HEK293T (cell line): ENCODE measurements around the gene ESRRG.
A peak's percentile ranks its signal among the peaks of the same experiment; 100 is the strongest.

Experiments used
- CTCF ChIA-PET: fragments of 350-600 bp; formaldehyde crosslinking; extraction: SDS; loops from one replicate; lab custom pipeline; 2021; ENCODE audit warnings: antibody characterized with exemption, inconsistent platforms; lab: Yijun Ruan, JAX
- POLR2A ChIA-PET: fragments of 350-600 bp; formaldehyde crosslinking; extraction: SDS; loops from one replicate; lab custom pipeline; 2020; ENCODE audit warnings: antibody characterized with exemption, inconsistent platforms; lab: Yijun Ruan, JAX
- DNase-seq: peaks from one replicate; pipeline ENCODE4 v3.0.0; 2012; ENCODE audit warnings: mixed read lengths; ENCODE audit errors: extremely low spot score
- ARNT ChIP-seq: fragments of 450-650 bp; IDR thresholded peaks from 2 replicates; pipeline ENCODE4 v1.6.1; 2017; ENCODE audit warnings: mild to moderate bottlenecking
- BHLHE40 ChIP-seq: fragments of 450-650 bp; IDR thresholded peaks from 2 replicates; pipeline ENCODE4 v1.6.1; 2016; ENCODE audit warnings: mild to moderate bottlenecking, moderate library complexity, borderline replicate concordance
- CTBP1 ChIP-seq: fragments of 450-650 bp; IDR thresholded peaks from 2 replicates; pipeline ENCODE4 v1.6.1; 2016; ENCODE audit warnings: borderline replicate concordance
- ELF4 ChIP-seq: fragments of 450-650 bp; IDR thresholded peaks from 2 replicates; pipeline ENCODE4 v1.6.1; 2017; ENCODE audit warnings: antibody characterized with exemption
- FOXA1 ChIP-seq: fragments of 450-650 bp; IDR thresholded peaks from 2 replicates; pipeline ENCODE4 v1.6.1; 2016; ENCODE audit warnings: mild to moderate bottlenecking
- FOXK2 ChIP-seq: fragments of 450-650 bp; IDR thresholded peaks from 2 replicates; pipeline ENCODE4 v1.6.1; 2016; ENCODE audit warnings: mild to moderate bottlenecking
- FOXM1 ChIP-seq: fragments of 450-650 bp; IDR thresholded peaks from 2 replicates; pipeline ENCODE4 v1.6.1; 2017; ENCODE audit warnings: mild to moderate bottlenecking, borderline replicate concordance
- HDGF ChIP-seq: fragments of 450-650 bp; IDR thresholded peaks from 2 replicates; pipeline ENCODE4 v1.6.1; 2017; ENCODE audit warnings: antibody characterized with exemption, borderline replicate concordance
- L3MBTL2 ChIP-seq: fragments of 450-650 bp; conservative IDR thresholded peaks from 2 replicates; pipeline ENCODE4 v1.6.1; 2016; ENCODE audit warnings: mild to moderate bottlenecking
- LEF1 ChIP-seq: fragments of 450-650 bp; IDR thresholded peaks from 2 replicates; pipeline ENCODE4 v1.6.1; 2017; ENCODE audit warnings: mild to moderate bottlenecking, borderline replicate concordance
- NFRKB ChIP-seq: fragments of 450-650 bp; IDR thresholded peaks from 2 replicates; pipeline ENCODE4 v1.6.1; 2016; ENCODE audit warnings: mild to moderate bottlenecking, moderate library complexity
- PKNOX1 ChIP-seq: fragments of 450-650 bp; IDR thresholded peaks from 2 replicates; pipeline ENCODE4 v1.6.1; 2016
- SP1 ChIP-seq: fragments of 450-650 bp; IDR thresholded peaks from 2 replicates; pipeline ENCODE4 v1.6.1; 2017
- SUZ12 ChIP-seq: fragments of 450-650 bp; IDR thresholded peaks from 2 replicates; pipeline ENCODE4 v1.6.1; 2016; ENCODE audit warnings: mild to moderate bottlenecking
- TARDBP ChIP-seq: fragments of 450-650 bp; IDR thresholded peaks from 2 replicates; pipeline ENCODE4 v1.6.1; 2016
- ZNF384 ChIP-seq: fragments of 450-650 bp; IDR thresholded peaks from 2 replicates; pipeline ENCODE4 v1.6.1; 2016

ESRRG gene

GRCh38 chr1:216461466-216461865, 261.8 kb downstream of the ESRRG start:
- POLR2A ChIA-PET: no interaction called here

DNA sequence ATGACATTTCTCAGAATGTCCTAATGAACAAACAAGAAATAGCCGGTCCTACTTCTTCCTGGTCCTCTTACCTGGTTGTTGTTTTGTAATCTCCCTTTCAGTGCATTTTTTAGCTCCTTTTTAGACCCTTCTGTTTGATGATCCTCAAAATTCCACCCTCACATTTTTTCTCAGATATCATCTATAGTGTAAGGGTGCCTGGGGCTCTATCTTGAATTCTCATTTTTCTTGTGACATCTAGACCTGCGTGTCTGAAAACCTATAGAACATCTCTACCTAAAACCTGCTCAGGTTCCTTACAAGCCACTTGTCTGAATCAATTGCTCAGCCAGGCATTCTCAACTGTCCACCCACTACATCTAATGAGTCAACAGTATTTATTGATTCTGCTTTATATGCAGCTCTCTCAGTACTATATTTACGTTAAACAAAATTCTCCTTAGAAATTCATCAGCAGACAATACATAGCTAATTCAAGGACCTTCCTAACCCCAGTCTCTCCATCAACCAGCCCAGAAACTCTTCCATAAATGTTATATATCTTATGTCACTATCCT, 263.5 kb downstream of the ESRRG start:
- TF ChIP-seq ZNF384 (no peak), HDGF (no peak), L3MBTL2 (no peak), FOXA1 (no peak), LEF1 (no peak), TARDBP (no peak), ARNT (no peak), SUZ12 (no peak), BHLHE40 (no peak), FOXM1 (no peak), PKNOX1 (no peak), SP1 (no peak), ELF4 (no peak), CTBP1 (no peak)
- ChIA-PET CTCF (no interaction called here), POLR2A (no interaction called here)
- DNase-seq: no peak

More at GRCh38 chr1:216461466-216461865, 261.8 kb downstream of the ESRRG start:
- no peak for DNase-seq
- TF ChIP-seq BHLHE40 (no peak), HDGF (no peak), ZNF384 (no peak), LEF1 (no peak), TARDBP (no peak), CTBP1 (no peak), PKNOX1 (no peak), FOXK2 (no peak), NFRKB (no peak), ELF4 (no peak), L3MBTL2 (no peak), FOXM1 (no peak), FOXA1 (no peak), SP1 (no peak), SUZ12 (no peak)
- CTCF ChIA-PET: no interaction called here

GRCh38 chr1:216458812-216459211, 264.4 kb downstream of the ESRRG start:
- TF ChIP-seq ELF4 (no peak), ZNF384 (no peak), SP1 (no peak), NFRKB (no peak), FOXM1 (no peak), L3MBTL2 (no peak), HDGF (no peak), ARNT (no peak), CTBP1 (no peak), FOXA1 (no peak), FOXK2 (no peak)
- CTCF ChIA-PET: no interaction called here
- DNase-seq: no peak
- POLR2A ChIA-PET: no interaction called here

DNA sequence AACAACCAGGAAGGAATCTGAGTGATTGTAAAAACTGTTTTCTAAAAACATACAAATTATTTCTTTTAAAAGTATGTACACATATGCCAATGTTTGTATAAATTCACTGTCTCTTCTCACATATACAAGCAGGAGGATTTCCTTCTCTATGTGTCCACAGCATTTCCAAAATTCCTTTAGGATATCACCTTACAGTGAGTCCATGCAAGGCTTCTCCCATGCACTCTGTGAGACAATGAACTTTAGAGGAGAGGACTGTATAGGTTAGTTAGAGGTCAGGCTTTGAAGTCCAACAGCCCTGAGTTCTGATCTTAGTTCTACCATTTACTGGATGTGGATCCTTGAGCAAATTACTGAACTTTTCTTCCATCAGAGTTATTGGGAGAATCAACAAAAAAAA, 265.9 kb downstream of the ESRRG start:
- POLR2A ChIA-PET: no interaction called here
- DNase-seq: no peak
- CTCF ChIA-PET: no interaction called here
- no peak for TF ChIP-seq SP1
- TF ChIP-seq HDGF: no peak
- no peak for TF ChIP-seq BHLHE40
- no peak for TF ChIP-seq ARNT
- no peak for TF ChIP-seq TARDBP
- TF ChIP-seq ZNF384: no peak
- no peak for TF ChIP-seq NFRKB
- no peak for TF ChIP-seq ELF4
- TF ChIP-seq FOXK2: no peak
- no peak for TF ChIP-seq FOXA1
- no peak for TF ChIP-seq SUZ12
- TF ChIP-seq CTBP1: no peak
- TF ChIP-seq PKNOX1: no peak
- TF ChIP-seq LEF1: no peak
- TF ChIP-seq L3MBTL2: no peak
- TF ChIP-seq FOXM1: no peak

- TF ChIP-seq LEF1 (no peak), SP1 (no peak), SUZ12 (no peak), L3MBTL2 (no peak), FOXM1 (no peak), FOXA1 (no peak), HDGF (no peak), TARDBP (no peak), NFRKB (no peak), ELF4 (no peak), ZNF384 (no peak), BHLHE40 (no peak), FOXK2 (no peak), PKNOX1 (no peak), CTBP1 (no peak), ARNT (no peak)
- ChIA-PET CTCF (no interaction called here), POLR2A (no interaction called here)
- peak; percentile 12 for DNase-seq
Observed at GRCh38 chr1:216456682-216457081, 266.5 kb downstream of the ESRRG start.
